A673 (cell line): ENCODE results near the gene CPLX1.

ENCODE experiments used
- CTCF ChIP-seq: fragments of 300-800, 200-600 bp; sonication (generic); conservative IDR thresholded peaks from 2 replicates; pipeline ENCODE4 v1.5.1; 2017; ENCODE audit warnings: low read depth, mild to moderate bottlenecking, antibody characterized with exemption, low read length, moderate library complexity, mixed read lengths
- EZH2 ChIP-seq: fragments of 200-600 bp; sonication (generic); IDR thresholded peaks from 2 replicates; pipeline ENCODE4 v1.6.1; 2017; ENCODE audit warnings: borderline replicate concordance, low read depth, mild to moderate bottlenecking, mixed read lengths, antibody characterized with exemption, low read length; ENCODE audit not compliant: poor library complexity, severe bottlenecking

DNA sequence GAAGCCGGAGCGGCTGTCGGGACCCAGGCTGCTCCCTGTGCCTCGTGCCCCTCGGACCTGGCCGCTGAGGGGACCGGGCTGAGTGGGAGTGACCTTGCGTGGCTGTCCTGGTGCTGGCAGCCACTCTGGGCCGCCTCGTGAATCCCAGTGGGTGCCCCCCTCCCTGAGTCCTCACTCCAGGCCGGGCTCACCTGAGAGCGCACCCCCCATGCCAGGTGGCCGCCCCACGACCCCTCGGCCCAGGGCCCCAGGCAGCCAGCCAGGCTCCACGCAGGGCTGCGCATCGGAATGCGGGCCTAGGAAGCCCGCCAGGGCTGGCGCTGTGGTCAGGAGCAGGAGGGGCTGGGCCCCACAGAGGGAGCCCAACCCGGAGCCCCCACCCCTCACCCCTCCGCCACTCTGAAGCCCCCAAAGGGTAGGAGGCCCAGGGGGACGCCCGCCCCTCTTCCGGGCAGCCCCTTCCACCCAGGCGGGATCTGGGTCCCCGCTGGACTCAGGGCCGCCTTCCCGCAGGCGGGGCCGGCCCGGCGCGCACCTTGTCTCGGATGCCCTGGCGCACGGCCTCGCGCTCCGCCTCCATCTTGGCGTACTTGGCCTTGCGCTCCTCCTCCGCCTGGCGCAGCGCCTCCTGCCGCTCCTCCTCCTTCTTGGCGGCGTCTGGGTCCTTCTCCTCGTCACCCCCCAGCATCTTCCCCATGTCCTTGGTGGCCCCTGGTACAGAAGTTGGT lies 33.9 kb downstream of the CPLX1 start:
- TF ChIP-seq CTCF (0 out of 2 replicates have a peak, but pooled peaks have one; percentile 35), EZH2 (no peak)
